ENCODE results near the gene ARHGEF2. TPM values are rescaled to one million over a fixed set of nuclear protein-coding genes. Genes with fewer than 3 reads are reported as not detected.

The ARHGEF2 gene
- polyA plus RNA-seq, 3 donors = 15.4 to 271 (median 18.6) TPM

GRCh38 chr1:156020293-156021092 is 42.1 kb upstream of the ARHGEF2 start, which contains the start of gene SSR2:
SSR2 (minus strand) TSS chr1:156020951; CDS start chr1:156020167, 784 bp downstream.
- Histone ChIP-seq H3K9me3 (replicated peaks in 1 of 2; ENCODE audit: control insufficient read depth in 1 of 2, insufficient read depth in 1 of 2, low read length in 2 of 2) (no peaks in the 10 kb centered on the region), H3K4me2 (replicated peaks; ENCODE audit: extremely low read depth, low read length, poor library complexity, severe bottlenecking) (peak within 1 kb of the TSS; percentile 95), H4K20me1 (ENCODE audit: insufficient read depth, low read length) (peaks cover 18% of the 10 kb centered on the region), H3K9ac (ENCODE audit: insufficient read depth, low read length, poor library complexity, severe bottlenecking) (peak within 1 kb of the TSS; percentile 65), H3K27me3 (ENCODE audit: control insufficient read depth in 2 of 2, insufficient read depth in 2 of 2, low read length in 2 of 2) (no peaks in the 10 kb centered on the region), H2AFZ (ENCODE audit: insufficient read depth, low read depth, low read length, poor library complexity, severe bottlenecking) (peak within 1 kb of the TSS; percentile 74), H3K4me3 (replicated peaks in 1 of 3; ENCODE audit: low read depth in 2 of 3, low read length in 3 of 3) (peak within 1 kb of the TSS; percentile 51 to 92 (median 81)), H3K36me3 (replicated peaks in 1 of 2; ENCODE audit: control insufficient read depth in 1 of 2, insufficient read depth in 2 of 2, low read length in 2 of 2) (peaks cover 14 to 33% of the 10 kb centered on the region in 2 donors), H3K4me1 (ENCODE audit: control insufficient read depth in 1 of 2, insufficient read depth in 2 of 2, low read length in 2 of 2) (peaks cover 18 to 23% of the 10 kb centered on the region in 2 donors), H3K79me2 (ENCODE audit: insufficient read depth, low read length) (peaks cover 44% of the 10 kb centered on the region), H3K27ac (ENCODE audit: low read depth in 1 of 2, low read length in 2 of 2) (peak within 1 kb of the TSS; percentile 45 to 81)
- TF ChIP-seq CTCF (IDR thresholded peaks at IDR 0.05) = no peak
- Mint-ChIP-seq H3K27me3 (ENCODE audit: low read depth in 3 of 3) (peaks cover 9 to 10% (median 10%) of the 10 kb centered on the region in 3 donors), H3K9me3 (peaks cover 0 to 6% (median 0%) of the 10 kb centered on the region in 7 donors), H3K36me3 (peaks cover 22 to 41% of the 10 kb centered on the region in 2 donors), H3K4me3 (peak within 1 kb of the TSS; percentile 91 to 94), H3K4me1 (peaks cover 15% of the 10 kb centered on the region), H3K27ac (peak within 1 kb of the TSS; percentile 84 to 97 (median 92))
- intact Hi-C loops (cut with micrococcal nuclease) = loop anchor here (2.0 to 5.0 kb wide), 2 partner anchors 34 to 37 kb away; partner anchors contain the start of gene LAMTOR2 (in 1 of the 2)
- under 1% methylated on average over 39 of the region's 45 CpGs for WGBS (ENCODE audit: insufficient coverage)
- peak; percentile 80 to 89 (median 87) for DNase-seq

GRCh38 chr1:156019946-156020292 is 41.6 kb upstream of the ARHGEF2 start:
- DNase-seq = no peak
- H3K27me3 Mint-ChIP-seq (ENCODE audit: low read depth in 3 of 3) = peaks cover 6 to 10% (median 6%) of the 10 kb centered on the region in 3 donors
- no peaks in the 10 kb centered on the region for H3K9me3 ChIP-seq (replicated peaks in 1 of 2; ENCODE audit: control insufficient read depth in 1 of 2, insufficient read depth in 1 of 2, low read length in 2 of 2)
- H3K27ac Mint-ChIP-seq = peak overlapping the region; percentile 84 to 97 (median 92)
- H3K79me2 ChIP-seq (ENCODE audit: insufficient read depth, low read length) = peaks cover 45% of the 10 kb centered on the region
- H3K4me3 Mint-ChIP-seq = peak overlapping the region; percentile 91 to 94
- H3K9me3 Mint-ChIP-seq = peaks cover 0 to 6% (median 0%) of the 10 kb centered on the region in 7 donors
- 75% methylated on average over 7 of the region's 8 CpGs for WGBS (ENCODE audit: insufficient coverage)
- H2AFZ ChIP-seq (ENCODE audit: insufficient read depth, low read depth, low read length, poor library complexity, severe bottlenecking) = peak overlapping the region; percentile 74
- peaks cover 15% of the 10 kb centered on the region for H3K4me1 Mint-ChIP-seq
- peaks cover 18 to 23% of the 10 kb centered on the region in 2 donors for H3K4me1 ChIP-seq (ENCODE audit: control insufficient read depth in 1 of 2, insufficient read depth in 2 of 2, low read length in 2 of 2)
- TF ChIP-seq CTCF (IDR thresholded peaks at IDR 0.05) = no peak
- H3K4me2 ChIP-seq (replicated peaks; ENCODE audit: extremely low read depth, low read length, poor library complexity, severe bottlenecking) = peak overlapping the region; percentile 95
- H3K36me3 ChIP-seq (replicated peaks in 1 of 2; ENCODE audit: control insufficient read depth in 1 of 2, insufficient read depth in 2 of 2, low read length in 2 of 2) = peaks cover 17 to 36% of the 10 kb centered on the region in 2 donors
- peak overlapping the region; percentile 51 to 92 (median 81) for H3K4me3 ChIP-seq (replicated peaks in 1 of 3; ENCODE audit: low read depth in 2 of 3, low read length in 3 of 3)
- peak overlapping the region; percentile 45 to 81 for H3K27ac ChIP-seq (ENCODE audit: low read depth in 1 of 2, low read length in 2 of 2)
- no peaks in the 10 kb centered on the region for H3K27me3 ChIP-seq (ENCODE audit: control insufficient read depth in 2 of 2, insufficient read depth in 2 of 2, low read length in 2 of 2)
- H3K36me3 Mint-ChIP-seq = peaks cover 24 to 44% of the 10 kb centered on the region in 2 donors
- intact Hi-C loops (cut with micrococcal nuclease) = loop anchor here (2.0 to 5.0 kb wide), 2 partner anchors 35 to 37 kb away; partner anchors contain the start of gene LAMTOR2 (in 1 of the 2)
- H4K20me1 ChIP-seq (ENCODE audit: insufficient read depth, low read length) = peaks cover 21% of the 10 kb centered on the region
- H3K9ac ChIP-seq (ENCODE audit: insufficient read depth, low read length, poor library complexity, severe bottlenecking) = peak overlapping the region; percentile 65
